Central memory CD8-positive, alpha-beta T cell (primary cell): Measurements from ENCODE around the gene VWC2.

ENCODE experiments used
- ATAC-seq: fragments of 150-1000 bp; cut with Tn5 transposase; replicated peaks from 2 replicates; pipeline ENCODE4 v1.10.0; 2022; ENCODE audit warnings: mild to moderate bottlenecking, moderate FRiP score, moderate number of reproducible peaks; ENCODE audit not compliant: poor library complexity, severe bottlenecking; ENCODE audit errors: extremely low read depth
- DNase-seq, 2 donors: peaks; one replicate each; pipeline ENCODE4 v3.0.0; 2021; ENCODE audit warnings: low spot score in 2 of 2
- H3K27ac Mint-ChIP-seq: one replicate; pipeline ENCODE4 v1.8.0; 2022; ENCODE audit warnings: low read depth, mild to moderate bottlenecking, moderate library complexity, mixed read lengths
- H3K27me3 Mint-ChIP-seq: one replicate; pipeline ENCODE4 v1.8.0; 2022; ENCODE audit warnings: mixed read lengths
- H3K36me3 Mint-ChIP-seq: one replicate; pipeline ENCODE4 v1.8.0; 2022; ENCODE audit warnings: mild to moderate bottlenecking, moderate library complexity, mixed read lengths; ENCODE audit not compliant: insufficient read depth
- H3K4me1 Mint-ChIP-seq: one replicate; pipeline ENCODE4 v1.8.0; 2022; ENCODE audit warnings: mixed read lengths
- H3K4me3 Mint-ChIP-seq: one replicate; pipeline ENCODE4 v1.8.0; 2022; ENCODE audit warnings: mild to moderate bottlenecking, moderate library complexity, mixed read lengths
- H3K9me3 Mint-ChIP-seq: one replicate; pipeline ENCODE4 v1.8.0; 2022; ENCODE audit warnings: mixed read lengths

VWC2 gene

GRCh38 chr7:49773936-49774458 lies 559 bp downstream of the VWC2 start:
- DNase-seq (no peak), ATAC-seq (no peak)
- peaks cover 5% of the 10 kb centered on the region for H3K4me1 Mint-ChIP-seq
- no peaks in the 10 kb centered on the region for H3K36me3 Mint-ChIP-seq
- peaks cover 4% of the 10 kb centered on the region for H3K9me3 Mint-ChIP-seq
- no peak overlapping the region for H3K4me3 Mint-ChIP-seq
- peaks cover 45% of the 10 kb centered on the region for H3K27me3 Mint-ChIP-seq
- H3K27ac Mint-ChIP-seq, result no peak overlapping the region

GRCh38 chr7:49774459-49775064 lies 1.1 kb downstream of the VWC2 start:
- Mint-ChIP-seq H3K4me1 (peaks cover 5% of the 10 kb centered on the region), H3K27me3 (peaks cover 45% of the 10 kb centered on the region), H3K36me3 (no peaks in the 10 kb centered on the region), H3K27ac (no peak overlapping the region), H3K9me3 (peaks cover 4% of the 10 kb centered on the region), H3K4me3 (no peak overlapping the region)
- no peak for DNase-seq
- ATAC-seq, result no peak

GRCh38 chr7:49775065-49775948 lies 1.9 kb downstream of the VWC2 start:
- DNase-seq (no peak), ATAC-seq (no peak)
- Mint-ChIP-seq H3K9me3 (peaks cover 4% of the 10 kb centered on the region), H3K36me3 (no peaks in the 10 kb centered on the region), H3K27me3 (peaks cover 39% of the 10 kb centered on the region), H3K27ac (no peak overlapping the region), H3K4me1 (peaks cover 5% of the 10 kb centered on the region), H3K4me3 (no peak overlapping the region)

GRCh38 chr7:49775949-49776443 lies 2.6 kb downstream of the VWC2 start:
- no peak for DNase-seq
- no peak overlapping the region for H3K27ac Mint-ChIP-seq
- no peak overlapping the region for H3K4me3 Mint-ChIP-seq
- ATAC-seq, result no peak
- H3K36me3 Mint-ChIP-seq, result no peaks in the 10 kb centered on the region
- H3K9me3 Mint-ChIP-seq, result peaks cover 4% of the 10 kb centered on the region
- peaks cover 32% of the 10 kb centered on the region for H3K27me3 Mint-ChIP-seq
- H3K4me1 Mint-ChIP-seq, result peaks cover 5% of the 10 kb centered on the region

- no peak for DNase-seq
- H3K27me3 Mint-ChIP-seq, result peaks cover 22% of the 10 kb centered on the region
- no peak overlapping the region for H3K4me3 Mint-ChIP-seq
- H3K27ac Mint-ChIP-seq, result no peak overlapping the region
- peaks cover 4% of the 10 kb centered on the region for H3K9me3 Mint-ChIP-seq
- peaks cover 5% of the 10 kb centered on the region for H3K4me1 Mint-ChIP-seq
- no peaks in the 10 kb centered on the region for H3K36me3 Mint-ChIP-seq
- ATAC-seq, result no peak
Observed at GRCh38 chr7:49776994-49777393, 3.6 kb downstream of the VWC2 start.

GRCh38 chr7:49778731-49779270 lies 5.4 kb downstream of the VWC2 start:
- Mint-ChIP-seq H3K36me3 (no peaks in the 10 kb centered on the region), H3K9me3 (no peaks in the 10 kb centered on the region), H3K4me3 (no peak overlapping the region), H3K27me3 (peaks cover 8% of the 10 kb centered on the region), H3K27ac (no peak overlapping the region), H3K4me1 (no peaks in the 10 kb centered on the region)
- DNase-seq, result no peak
- ATAC-seq, result no peak

GRCh38 chr7:49780953-49781352 lies 7.5 kb downstream of the VWC2 start:
- DNase-seq (no peak), ATAC-seq (no peak)
- no peak overlapping the region for H3K27ac Mint-ChIP-seq
- no peak overlapping the region for H3K4me3 Mint-ChIP-seq
- H3K9me3 Mint-ChIP-seq, result peaks cover 7% of the 10 kb centered on the region
- H3K27me3 Mint-ChIP-seq, result peaks cover 8% of the 10 kb centered on the region
- no peaks in the 10 kb centered on the region for H3K4me1 Mint-ChIP-seq
- no peaks in the 10 kb centered on the region for H3K36me3 Mint-ChIP-seq

GRCh38 chr7:49781996-49782395 lies 8.6 kb downstream of the VWC2 start:
- H3K4me3 Mint-ChIP-seq, result no peak overlapping the region
- no peaks in the 10 kb centered on the region for H3K4me1 Mint-ChIP-seq
- H3K27ac Mint-ChIP-seq, result no peak overlapping the region
- DNase-seq (no peak), ATAC-seq (no peak)
- peaks cover 7% of the 10 kb centered on the region for H3K9me3 Mint-ChIP-seq
- H3K27me3 Mint-ChIP-seq, result peaks cover 8% of the 10 kb centered on the region
- H3K36me3 Mint-ChIP-seq, result no peaks in the 10 kb centered on the region

- DNase-seq (no peak), ATAC-seq (no peak)
- Mint-ChIP-seq H3K27ac (no peak overlapping the region), H3K4me3 (no peak overlapping the region), H3K27me3 (no peaks in the 10 kb centered on the region), H3K4me1 (no peaks in the 10 kb centered on the region), H3K9me3 (peaks cover 11% of the 10 kb centered on the region), H3K36me3 (no peaks in the 10 kb centered on the region)
Observed at GRCh38 chr7:49783446-49783845, 10.0 kb downstream of the VWC2 start.

GRCh38 chr7:49787980-49788379 lies 14.5 kb downstream of the VWC2 start:
- H3K27me3 Mint-ChIP-seq, result no peaks in the 10 kb centered on the region
- no peaks in the 10 kb centered on the region for H3K4me1 Mint-ChIP-seq
- no peak overlapping the region for H3K4me3 Mint-ChIP-seq
- ATAC-seq (no peak), DNase-seq (no peak)
- H3K27ac Mint-ChIP-seq, result no peak overlapping the region
- H3K36me3 Mint-ChIP-seq, result no peaks in the 10 kb centered on the region
- peaks cover 19% of the 10 kb centered on the region for H3K9me3 Mint-ChIP-seq

- Mint-ChIP-seq H3K4me3 (no peak overlapping the region), H3K27ac (no peak overlapping the region), H3K27me3 (no peaks in the 10 kb centered on the region), H3K4me1 (no peaks in the 10 kb centered on the region), H3K36me3 (no peaks in the 10 kb centered on the region), H3K9me3 (peaks cover 19% of the 10 kb centered on the region)
- ATAC-seq (no peak), DNase-seq (no peak)
Observed at GRCh38 chr7:49788455-49789059, 15.1 kb downstream of the VWC2 start.

- DNase-seq (no peak), ATAC-seq (no peak)
- Mint-ChIP-seq H3K27ac (no peak overlapping the region), H3K4me1 (no peaks in the 10 kb centered on the region), H3K36me3 (no peaks in the 10 kb centered on the region), H3K27me3 (no peaks in the 10 kb centered on the region), H3K4me3 (no peak overlapping the region), H3K9me3 (peaks cover 19% of the 10 kb centered on the region)
Observed at GRCh38 chr7:49789736-49790135, 16.3 kb downstream of the VWC2 start.
